HG03066 (cell line): ENCODE measurements around the gene NTPCR.
"Not testable (repeated sequence)": the region's sequence is repeated elsewhere in the genome, so short reads cannot be mapped to it uniquely, and the experiment has no call there.

ENCODE experiments used
- ATAC-seq: cut with Tn5 transposase; IDR thresholded peaks from one replicate; pipeline ENCODE4 v1.9.1; 2021; ENCODE audit warnings: low read depth; ENCODE audit not compliant: unreplicated experiment

NTPCR gene

DNA sequence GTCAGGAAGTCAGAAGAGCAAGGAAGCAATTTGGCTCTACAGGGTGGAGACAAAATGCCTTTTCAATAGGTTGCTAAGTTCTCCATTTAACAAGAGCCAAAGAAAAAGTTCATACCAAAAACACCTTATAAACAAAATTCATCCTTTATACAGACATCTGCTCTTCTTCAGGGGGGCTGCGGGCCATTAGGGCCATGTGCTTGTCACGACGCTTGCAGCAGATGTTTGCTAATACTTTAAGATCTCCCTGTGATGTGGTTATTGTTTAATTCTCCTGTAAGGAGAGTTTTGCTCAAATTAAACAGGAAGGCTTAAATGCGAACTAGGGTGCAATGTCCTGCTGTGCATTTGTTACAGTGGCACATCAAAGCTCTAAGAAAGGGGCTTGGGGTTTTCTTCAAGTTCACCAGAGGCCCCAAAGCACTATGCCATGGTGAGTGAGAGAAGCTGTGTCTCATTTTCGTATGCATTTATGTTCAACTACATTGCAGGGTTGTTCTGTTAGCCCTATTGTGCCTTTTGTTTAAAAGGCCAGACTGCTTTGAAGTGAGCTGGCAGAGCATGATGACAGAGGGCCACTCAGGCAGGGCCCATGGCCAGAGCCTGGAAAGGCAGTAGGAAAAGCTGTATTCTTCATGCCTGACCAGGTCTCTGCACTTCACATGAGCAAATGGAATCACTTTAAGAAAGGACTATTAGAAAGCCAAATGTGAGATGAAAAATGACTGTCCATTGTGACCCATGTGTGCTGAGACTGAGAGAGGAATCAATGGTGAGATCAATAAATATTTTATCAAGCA, 24.8 kb upstream of the NTPCR start:
- no peak for ATAC-seq

DNA sequence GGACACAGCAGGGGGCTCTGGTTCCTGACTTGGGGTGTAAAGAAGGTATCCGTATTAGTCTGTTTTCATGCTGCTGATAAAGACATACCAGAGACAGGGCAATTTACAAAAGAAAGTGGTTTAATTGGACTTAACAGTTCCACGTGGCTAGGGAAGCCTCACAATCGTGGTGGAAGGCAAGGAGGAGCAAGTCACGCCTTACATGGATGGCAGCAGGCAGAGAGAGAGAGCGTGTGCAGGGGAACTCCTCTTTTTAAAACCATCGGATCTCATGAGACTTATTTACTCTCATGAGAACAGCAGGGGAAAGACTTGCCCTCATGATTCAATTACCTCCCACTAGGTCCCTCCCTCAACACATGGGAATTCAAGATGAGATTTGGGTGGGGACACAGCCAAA, 23.2 kb upstream of the NTPCR start:
- not testable (repeated sequence) for ATAC-seq

DNA sequence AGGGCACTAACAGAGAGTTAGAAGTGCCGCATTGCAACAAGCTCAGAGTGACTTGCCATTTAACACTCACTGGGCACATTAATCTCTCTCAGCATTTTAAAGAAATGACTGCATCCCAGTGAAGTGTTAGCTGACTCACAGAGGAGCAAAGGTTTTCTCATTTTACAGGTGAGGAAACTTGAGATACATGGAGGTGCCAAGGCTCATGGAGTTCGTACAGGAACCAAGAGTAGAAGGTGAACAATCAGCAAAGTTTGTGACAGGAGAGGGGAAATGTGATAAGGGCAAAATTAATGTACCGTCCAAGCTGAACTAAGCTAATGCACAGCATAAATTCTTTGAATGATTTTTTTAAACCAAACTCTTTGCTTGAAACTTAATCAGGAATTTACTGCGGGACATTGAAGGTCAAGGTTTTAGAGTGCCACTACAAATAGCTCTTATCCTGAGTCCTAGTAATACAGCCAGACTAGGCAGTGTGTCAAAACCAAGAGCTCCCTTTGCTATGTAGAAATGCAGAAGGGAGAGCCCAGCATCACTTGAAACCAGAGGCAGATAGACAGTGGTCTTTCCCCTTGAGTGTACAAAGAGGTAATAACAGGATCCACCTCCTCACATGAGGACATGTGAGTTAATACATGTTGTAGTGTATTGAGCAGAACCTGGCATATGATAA, 22.4 kb upstream of the NTPCR start:
- ATAC-seq: no peak

DNA sequence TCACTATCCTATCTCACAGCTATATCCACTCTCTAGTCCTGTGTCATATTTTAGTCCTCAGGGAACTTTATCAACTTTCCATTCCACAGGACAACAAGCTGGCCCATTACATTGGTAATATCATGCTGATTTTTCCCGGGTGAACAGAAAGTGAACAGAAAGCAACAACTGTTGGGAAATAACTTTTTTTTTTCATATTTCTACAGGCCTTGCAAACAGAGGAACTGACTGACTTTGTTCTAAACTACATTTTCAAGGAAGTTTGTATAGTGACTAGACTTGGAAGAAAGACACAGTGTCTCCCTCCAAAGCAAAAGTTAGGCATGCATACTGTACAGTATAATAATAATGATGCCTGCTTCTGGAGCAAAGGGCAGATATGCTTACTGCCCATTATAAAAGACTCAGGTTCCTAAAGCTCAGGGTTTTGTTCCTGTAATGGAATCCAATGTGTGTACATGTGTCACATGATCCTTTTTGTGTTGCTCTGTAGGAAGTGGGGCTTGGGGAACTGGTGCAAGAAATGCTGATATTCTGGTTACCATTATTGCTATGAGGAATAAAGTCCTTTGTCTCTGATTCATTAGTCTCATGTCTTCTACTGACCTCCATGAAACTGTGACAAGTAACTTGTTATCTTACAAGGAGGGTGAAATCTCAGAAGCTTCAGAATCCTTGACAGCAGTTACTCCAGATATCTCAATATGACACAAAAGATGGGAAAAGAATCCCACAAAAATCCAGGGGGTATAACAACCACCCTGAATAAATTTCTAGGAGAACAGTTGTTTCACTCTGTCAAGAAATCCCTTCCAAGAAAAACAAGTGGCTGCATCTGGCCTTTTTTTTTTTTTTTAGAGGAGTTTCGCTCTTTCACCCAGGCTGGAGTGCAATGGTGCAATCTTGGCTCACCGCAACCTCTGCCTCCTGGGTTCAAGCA, 17.7 kb upstream of the NTPCR start:
- ATAC-seq: no peak

DNA sequence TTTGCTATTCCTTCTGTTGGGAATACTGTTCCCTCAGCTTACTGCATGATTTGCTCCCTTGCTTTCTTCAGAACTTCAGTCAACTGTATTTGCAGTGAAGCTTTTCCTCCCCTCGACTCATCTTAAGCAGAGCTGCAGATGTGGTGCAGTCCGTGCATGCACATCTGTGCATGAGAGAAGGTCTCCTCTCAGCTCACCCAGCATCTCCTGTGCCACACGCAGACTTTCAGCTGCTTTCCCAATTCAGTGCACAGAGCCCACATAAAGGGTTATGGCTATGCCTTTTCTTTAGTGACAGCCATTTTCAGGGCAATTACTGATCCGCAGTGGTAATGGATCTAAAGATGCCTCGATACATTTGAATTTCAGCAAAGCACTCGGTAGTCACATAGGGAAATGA, 13.5 kb upstream of the NTPCR start:
- no peak for ATAC-seq

DNA sequence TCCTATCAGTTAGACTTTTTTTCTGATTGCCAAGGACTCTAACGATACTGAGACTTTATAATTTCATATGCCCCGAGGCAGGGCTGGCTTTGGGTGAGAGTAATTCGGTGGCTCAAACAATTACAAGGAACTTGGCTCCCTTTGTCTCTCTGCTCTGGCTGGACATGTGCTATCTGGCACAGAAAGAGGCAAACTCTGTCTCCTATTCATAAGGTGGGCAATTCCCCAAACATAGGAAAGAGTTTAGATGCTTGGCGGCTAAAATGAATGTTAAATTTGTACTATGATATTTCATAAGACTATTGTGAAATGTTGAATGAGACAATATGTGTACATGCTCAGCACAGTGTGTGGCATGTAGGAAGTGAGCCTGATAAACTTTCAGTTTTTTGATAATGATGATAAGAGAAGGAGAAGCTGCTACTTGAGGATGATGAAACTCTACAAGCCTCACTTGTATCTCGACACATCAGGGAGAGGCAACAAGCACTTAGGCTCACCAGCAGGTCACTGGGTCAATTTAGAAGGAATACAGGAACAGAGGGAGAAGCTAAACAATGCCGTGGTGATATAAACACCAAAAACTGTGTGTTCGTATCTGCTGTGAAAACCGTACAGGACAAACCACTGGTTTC, 12.6 kb upstream of the NTPCR start:
- no peak for ATAC-seq

DNA sequence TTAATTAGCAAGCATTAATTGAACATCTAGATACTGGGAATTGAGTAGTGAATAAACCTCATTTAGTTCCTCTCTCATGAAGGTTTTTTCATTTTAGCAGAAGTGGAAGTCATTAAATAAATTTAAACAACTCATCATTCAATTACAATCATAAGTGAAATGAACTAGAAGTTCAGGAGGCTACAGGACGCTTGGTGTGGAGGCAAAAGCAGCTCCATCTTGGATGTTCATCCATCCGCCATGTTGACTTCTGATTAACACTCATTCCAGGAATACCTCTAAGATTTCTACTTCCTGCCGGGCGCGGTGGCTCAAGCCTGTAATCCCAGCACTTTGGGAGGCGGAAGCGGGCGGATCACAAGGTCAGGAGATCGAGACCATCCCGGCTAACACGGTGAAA, 11.5 kb upstream of the NTPCR start:
- no peak for ATAC-seq

DNA sequence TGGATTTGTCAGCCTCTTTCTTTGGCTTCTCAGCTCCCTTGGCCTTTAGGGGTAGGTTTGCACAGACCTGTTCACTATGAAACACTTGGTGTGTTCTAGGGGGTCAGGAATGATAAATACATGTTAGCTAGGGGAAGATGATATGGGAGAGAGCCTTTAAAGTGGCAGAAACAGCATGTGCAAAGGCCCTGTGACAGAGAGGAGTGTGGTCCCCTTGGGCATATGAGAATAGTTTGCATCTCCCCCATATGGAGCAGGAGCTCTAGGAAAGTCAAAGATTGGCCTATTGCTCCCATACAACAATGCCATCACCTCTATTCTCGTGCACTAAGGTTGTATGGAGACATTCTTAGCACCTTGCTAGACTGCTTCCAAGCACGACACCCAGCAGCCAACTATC, 10.7 kb upstream of the NTPCR start:
- ATAC-seq: no peak

DNA sequence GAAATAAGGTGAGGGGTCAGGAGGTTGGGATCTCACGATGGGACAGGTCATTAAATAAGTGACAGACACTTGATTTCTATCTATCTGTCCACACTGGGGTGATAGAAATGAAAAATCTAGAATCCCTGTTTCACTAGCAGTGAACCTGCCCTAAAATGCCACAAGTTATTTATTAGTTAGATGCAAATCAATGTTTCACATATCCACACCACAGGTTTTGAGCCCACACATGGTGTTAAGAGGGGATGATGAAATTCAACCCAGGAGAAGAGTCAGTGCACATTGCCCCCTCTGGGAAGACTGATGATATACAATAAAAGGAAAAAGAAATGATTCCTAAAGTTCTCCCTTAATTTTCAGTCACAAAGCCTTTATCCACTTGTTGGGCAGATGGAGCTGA, 10.1 kb upstream of the NTPCR start:
- ATAC-seq: peak; percentile 44

DNA sequence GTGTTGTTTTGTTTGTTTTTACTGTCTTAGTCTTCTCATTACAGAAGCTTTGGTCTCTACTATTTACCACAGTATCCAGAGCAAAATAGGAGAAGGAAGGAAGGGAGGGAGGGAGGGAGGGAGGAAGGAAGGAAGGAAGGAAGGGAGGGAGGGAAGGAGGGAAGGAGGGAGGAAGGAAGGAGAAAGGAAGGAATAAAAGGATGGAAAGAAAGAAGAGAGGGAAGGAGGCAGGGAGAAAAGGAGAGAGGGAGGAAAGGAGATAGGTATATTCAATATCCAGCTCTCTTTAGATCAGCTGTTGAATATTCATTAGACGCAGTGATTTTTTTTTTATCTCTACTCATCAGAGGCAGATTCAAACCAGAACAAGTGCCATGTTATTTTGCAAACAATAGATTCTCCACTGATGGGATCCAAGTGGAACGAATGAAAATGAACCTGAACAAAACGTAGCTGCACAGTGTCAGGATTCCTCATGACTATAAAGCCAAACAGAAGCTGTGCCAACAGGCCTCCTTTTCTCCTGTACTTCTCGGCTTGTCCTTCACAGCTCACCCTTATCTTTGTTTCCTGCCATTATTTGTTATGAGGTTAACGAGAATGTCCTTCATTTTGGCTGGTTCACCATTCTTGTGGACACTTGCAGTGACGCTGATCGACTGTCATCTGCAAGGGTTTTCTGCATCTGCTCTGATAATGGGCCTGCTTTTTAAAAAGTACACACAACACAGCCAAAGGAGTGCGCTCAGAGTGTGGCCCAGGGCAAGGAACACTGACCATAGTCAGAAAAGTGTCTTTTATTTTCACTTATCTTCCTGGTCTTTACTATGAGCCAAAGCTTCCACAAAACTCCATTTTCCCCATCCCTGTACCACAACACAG, 7.8 kb upstream of the NTPCR start:
- ATAC-seq: no peak

DNA sequence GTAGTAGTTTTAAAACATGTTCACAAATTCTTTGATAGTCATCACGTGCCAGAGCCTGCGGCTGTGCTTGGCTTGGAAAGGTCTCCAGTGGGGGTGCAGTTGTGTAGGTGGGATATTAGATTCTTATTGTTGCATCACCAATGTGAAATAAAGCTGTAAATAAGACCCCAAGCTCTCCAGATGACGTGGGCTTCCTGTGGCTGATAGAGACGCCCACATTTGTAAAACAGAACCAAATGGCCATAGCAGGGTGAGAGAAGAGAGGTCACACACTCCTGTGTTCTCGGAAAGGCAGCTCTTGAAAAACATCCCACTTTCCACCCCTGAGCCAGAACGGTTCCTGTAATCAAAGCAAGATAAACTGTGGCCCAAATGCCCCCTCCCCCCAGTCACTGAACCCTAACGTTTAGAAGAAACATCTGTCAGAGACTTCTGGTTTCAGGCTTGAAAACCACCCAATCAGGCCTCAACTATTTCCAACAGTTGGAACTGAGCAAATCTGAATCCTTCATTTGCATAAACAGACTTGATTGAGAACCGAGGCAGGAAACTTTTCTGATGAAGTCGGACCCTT, 6.6 kb upstream of the NTPCR start:
- ATAC-seq: peak; percentile 67

DNA sequence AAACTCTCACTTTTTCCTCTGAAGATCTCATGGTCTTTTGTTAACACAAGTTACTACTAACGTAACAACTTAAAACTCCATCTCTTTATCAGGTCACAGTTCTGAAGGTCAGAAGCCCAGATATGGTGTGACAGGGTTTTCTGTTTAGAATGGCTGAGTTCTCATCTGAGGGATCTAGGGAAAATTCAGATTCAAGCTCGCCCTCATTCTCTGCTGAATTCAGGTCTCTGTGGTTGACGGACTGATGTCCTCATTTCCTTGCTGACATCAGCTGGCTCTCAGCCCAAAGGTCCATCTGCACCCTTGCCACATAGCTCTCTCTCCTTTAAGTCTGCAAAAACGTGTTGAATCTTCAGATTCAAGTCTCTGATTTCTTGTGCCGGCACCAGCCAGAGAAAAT, 6.1 kb upstream of the NTPCR start:
- no peak for ATAC-seq

DNA sequence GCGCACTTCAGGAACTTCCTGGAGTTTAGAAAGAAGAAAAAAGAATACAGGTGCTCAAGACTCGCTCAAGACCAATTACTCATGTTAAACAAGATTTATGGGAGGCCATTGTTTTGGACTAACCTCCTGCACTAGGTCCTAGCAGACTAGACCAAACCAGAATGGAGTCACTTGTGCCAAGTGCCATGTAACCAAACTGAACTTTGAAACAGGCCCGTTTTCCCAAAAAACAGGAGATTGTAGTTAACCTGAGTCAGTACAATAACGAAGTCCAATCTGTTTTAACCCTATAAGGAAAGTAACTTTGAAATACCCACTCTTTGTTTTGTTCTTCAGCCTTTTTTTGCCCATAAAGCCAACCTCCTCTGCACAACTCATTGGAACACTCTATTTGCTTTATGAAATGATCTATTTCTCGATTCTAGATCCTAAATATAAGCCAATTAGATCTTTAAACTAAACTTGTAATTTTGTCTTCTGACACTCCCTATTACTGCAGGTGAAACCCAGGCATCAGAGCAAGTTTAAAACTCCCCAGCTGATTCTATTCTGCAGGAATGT, 695 bp upstream of the NTPCR start:
- no peak for ATAC-seq

DNA sequence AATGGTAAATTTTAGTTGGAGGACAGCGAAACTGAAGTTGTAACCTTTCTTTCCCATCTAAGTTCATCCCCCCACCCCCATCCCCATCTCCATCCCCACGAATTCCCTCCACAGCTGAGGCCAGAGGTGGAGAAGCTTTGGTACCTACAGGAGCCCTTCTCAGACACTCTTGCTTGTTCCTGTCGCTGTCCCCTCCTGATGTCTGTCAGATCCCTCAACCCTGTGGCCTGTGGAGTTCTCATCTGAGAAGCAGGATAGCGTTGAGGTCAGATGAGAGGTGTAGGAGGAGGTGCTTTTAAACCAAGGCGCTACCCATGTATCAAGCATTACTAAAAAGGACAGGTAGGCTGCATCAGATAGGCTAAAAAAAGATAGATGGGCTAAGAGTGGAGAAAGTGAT, 769 bp downstream of the NTPCR start:
- peak; percentile 15 for ATAC-seq

DNA sequence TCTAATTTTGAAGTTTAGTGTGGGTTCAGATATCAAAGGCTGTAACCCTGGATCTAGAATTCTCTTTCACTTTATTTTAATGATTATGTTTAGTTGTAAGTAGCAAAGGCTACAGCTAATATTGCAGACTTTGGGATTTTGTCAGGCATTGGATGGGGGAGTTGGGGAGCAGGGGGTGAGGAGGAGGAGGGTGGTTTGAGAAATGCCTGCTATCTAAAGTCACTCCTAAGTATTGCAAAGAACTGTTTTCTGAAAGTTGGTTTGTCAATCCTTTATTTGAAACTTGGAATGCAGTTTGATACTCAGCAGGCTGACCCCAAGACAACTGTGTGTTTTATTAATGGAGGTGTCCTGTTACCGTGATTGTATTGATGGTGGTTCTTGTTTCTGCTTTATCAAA, 1.2 kb downstream of the NTPCR start:
- ATAC-seq: no peak

DNA sequence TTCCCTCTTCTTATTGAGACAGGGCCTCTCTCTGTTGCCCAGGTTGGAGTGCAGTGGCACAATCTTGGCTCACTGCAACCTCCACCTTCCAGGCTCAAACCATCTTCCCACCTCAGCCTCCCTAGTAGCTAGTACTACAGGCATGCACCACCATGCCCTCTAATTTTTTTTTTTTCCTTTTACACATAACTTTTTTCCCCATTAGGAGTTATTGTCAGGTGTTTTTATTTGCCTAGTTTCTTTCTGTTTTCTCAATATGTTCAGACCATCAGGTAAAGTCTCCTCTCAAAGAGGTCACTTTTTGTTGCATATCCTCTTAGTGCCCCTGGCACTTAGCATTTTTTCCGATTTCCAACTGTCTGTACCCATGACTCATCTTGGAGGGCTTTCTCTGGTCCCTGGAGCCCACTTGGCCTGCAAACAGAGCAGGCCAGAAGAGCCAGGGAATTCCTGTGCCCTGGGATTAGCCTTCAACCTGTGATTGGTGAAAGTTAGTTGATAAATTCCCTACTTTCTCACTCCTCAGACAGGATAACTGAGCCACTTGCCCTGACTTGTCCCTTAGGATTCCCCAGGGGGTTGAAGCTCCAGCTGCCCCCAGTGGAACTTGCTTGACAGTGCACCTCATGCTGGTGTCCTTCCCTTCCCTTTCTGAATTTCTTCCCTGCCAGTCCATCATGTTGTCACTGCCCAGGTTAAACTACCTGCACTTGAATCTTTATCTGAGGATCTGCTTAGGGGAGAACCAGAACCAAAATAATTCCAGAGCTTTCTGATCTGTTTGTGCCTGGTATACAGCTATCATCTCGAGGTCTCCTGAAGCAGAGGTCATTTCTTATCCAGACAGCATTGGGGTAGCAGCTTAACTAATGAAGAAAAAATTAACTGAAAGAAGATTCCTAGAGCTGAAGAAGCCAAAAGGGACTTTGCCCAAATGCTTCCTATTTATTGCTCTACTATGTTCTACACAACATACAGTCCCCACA, 2.4 kb downstream of the NTPCR start:
- ATAC-seq: peak; percentile 36

DNA sequence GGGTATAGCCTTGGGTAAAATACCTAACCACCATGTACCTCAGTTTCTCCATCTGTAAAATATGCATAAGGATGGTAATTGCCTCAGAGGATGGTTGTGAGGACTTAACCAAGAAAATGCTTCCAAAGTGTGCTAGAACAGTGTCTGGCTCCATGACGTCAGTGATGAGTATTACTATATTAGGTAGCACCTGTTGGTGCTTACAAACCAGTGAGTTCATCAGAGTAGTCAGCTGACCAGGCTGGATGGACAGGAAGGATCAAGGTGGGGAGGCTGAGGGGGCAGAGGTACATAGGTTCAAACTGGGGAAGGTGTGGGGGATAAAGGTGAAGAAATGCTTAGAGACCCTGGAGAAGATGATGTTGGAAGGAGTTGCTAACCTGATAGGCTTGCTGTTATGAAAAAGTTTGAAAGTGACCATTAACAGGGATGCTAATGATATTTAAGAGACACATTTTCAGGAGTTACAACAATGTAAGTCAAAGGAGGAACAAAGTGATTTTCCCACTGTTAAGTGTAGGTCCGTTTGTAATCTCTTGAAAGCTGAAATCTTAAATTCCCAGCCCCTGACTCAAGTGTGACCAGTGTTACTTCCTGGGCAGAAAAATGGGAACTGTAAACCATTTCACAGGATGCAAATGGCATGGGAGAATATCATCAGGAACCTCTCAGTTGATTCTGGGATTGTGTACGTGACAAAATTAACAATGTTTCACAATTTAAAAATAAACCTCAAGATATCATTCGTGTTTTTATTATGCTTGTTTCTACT, 4.4 kb downstream of the NTPCR start:
- ATAC-seq: no peak
